Transverse colon (tissue), 4 donors: Measurements from ENCODE around the gene ATP5F1A.

ENCODE experiments used
- CTCF ChIP-seq, 5 experiments: fragments of 200-600 bp in 3 of 5; fragments of 450-650 bp in 2 of 5; sonication (generic) in 3 of 5; IDR thresholded peaks; 1 replicate in 2 of 5; 2 replicates in 3 of 5; pipeline ENCODE4 v1.5.1; 2016 to 2017; ENCODE audit warnings: antibody characterized with exemption in 5 of 5, inconsistent platforms in 3 of 5, mild to moderate bottlenecking in 2 of 5, moderate library complexity in 1 of 5
- EP300 ChIP-seq: sonication (generic); formaldehyde crosslinking; IDR thresholded peaks from one replicate; pipeline ENCODE4 v1.6.1; 2017; ENCODE audit warnings: antibody characterized with exemption, low read depth
- POLR2A ChIP-seq: fragments of 450-650 bp; IDR thresholded peaks from one replicate; pipeline ENCODE4 v1.6.1; 2016; ENCODE audit warnings: antibody characterized with exemption, mild to moderate bottlenecking, moderate library complexity
- POLR2AphosphoS5 ChIP-seq, 3 donors: sonication (generic); formaldehyde crosslinking; IDR thresholded peaks; one replicate each; pipeline ENCODE4 v1.6.1; 2016; ENCODE audit warnings: antibody characterized with exemption in 3 of 3

GRCh38 chr18:46072376-46072867, 25.7 kb downstream of the ATP5F1A start:
- no peak for TF ChIP-seq CTCF (IDR thresholded peaks at IDR 0.05)
- peak; percentile 4 for TF ChIP-seq POLR2A
- no peak for TF ChIP-seq POLR2AphosphoS5 (IDR thresholded peaks at IDR 0.05)
- no peak for TF ChIP-seq EP300
